Stimulated activated CD4-positive, alpha-beta T cell treated with anti-CD3 and anti-CD28 coated beads, Interleukin-1b, Interleukin-23, amount 100 ng/mL, for 24 hours (primary cell): ENCODE results near the gene CTSA.
A peak's percentile ranks its signal among the peaks of the same experiment; 100 is the strongest.
"Not testable (repeated sequence)": the region's sequence is repeated elsewhere in the genome, so short reads cannot be mapped to it uniquely, and the experiment has no call there.

Source experiments
- DNase-seq, 4 experiments: peaks; one replicate each; pipeline ENCODE4 v3.0.0-alpha.2; 2020; ENCODE audit warnings: low read depth in 4 of 4, low spot score in 1 of 4

CTSA gene

GRCh38 chr20:45894797-45895196, 3.7 kb downstream of the CTSA start:
- DNase-seq: no peak

- DNase-seq: no peak
Observed at GRCh38 chr20:45896641-45897161, 5.6 kb downstream of the CTSA start.

- DNase-seq: no peak
Observed at GRCh38 chr20:45897289-45897688, 6.2 kb downstream of the CTSA start.

- DNase-seq: no peak
Observed at GRCh38 chr20:45897692-45898091, 6.6 kb downstream of the CTSA start.

- DNase-seq: no peak
Observed at GRCh38 chr20:45898285-45898684, 7.2 kb downstream of the CTSA start.

GRCh38 chr20:45899046-45899835, 8.1 kb downstream of the CTSA start:
- DNase-seq: no peak

GRCh38 chr20:45901332-45901731, 10.2 kb downstream of the CTSA start:
- DNase-seq: not testable (repeated sequence)

GRCh38 chr20:45902199-45902701, 11.1 kb downstream of the CTSA start:
- no peak for DNase-seq

GRCh38 chr20:45904583-45905504, 13.7 kb downstream of the CTSA start:
- DNase-seq: no peak

GRCh38 chr20:45905505-45906079, 14.5 kb downstream of the CTSA start:
- no peak for DNase-seq

- DNase-seq: no peak
Observed at GRCh38 chr20:45907219-45907948, 16.2 kb downstream of the CTSA start.

- DNase-seq: no peak
Observed at GRCh38 chr20:45908084-45908483, 16.9 kb downstream of the CTSA start.

- DNase-seq: no peak
Observed at GRCh38 chr20:45909336-45909808, 18.2 kb downstream of the CTSA start.

- no peak for DNase-seq
Observed at GRCh38 chr20:45909817-45910669, 18.9 kb downstream of the CTSA start.

- peak; percentile 82 to 93 (median 86) for DNase-seq
Observed at GRCh38 chr20:45910670-45911485, 19.7 kb downstream of the CTSA start.

GRCh38 chr20:45911486-45912343, 20.6 kb downstream of the CTSA start, which contains the start of gene PLTP:
PLTP (minus strand) TSS chr20:45912155; CDS start chr20:45911452, 703 bp downstream.
- DNase-seq: no peak

GRCh38 chr20:45912344-45912682, 21.2 kb downstream of the CTSA start:
- DNase-seq: no peak

- no peak for DNase-seq
Observed at GRCh38 chr20:45913116-45913515, 22.0 kb downstream of the CTSA start.
